ENCODE results near the gene ENTPD1. TPM values are rescaled to one million over a fixed set of nuclear protein-coding genes. Genes with fewer than 3 reads are reported as not detected.
"Not testable (repeated sequence)": the region's sequence is repeated elsewhere in the genome, so short reads cannot be mapped to it uniquely, and the experiment has no call there.

Gene ENTPD1
- 1 to 10 TPM; 1.6 to 1.9 TPM for total RNA-seq
- polyA plus RNA-seq: 1 to 10 TPM; 1.2 to 1.6 TPM

- Histone ChIP-seq H3K9me3 (ENCODE audit: control insufficient read depth in 1 of 2, low read length in 2 of 2) (no peaks in the 10 kb centered on the region), H3K4me3 (ENCODE audit: low read length in 2 of 2) (no peak within 1 kb of the TSS), H3K27ac (ENCODE audit: low read depth, low read length) (no peak within 1 kb of the TSS), H3K27me3 (ENCODE audit: insufficient read depth, low read length) (no peaks in the 10 kb centered on the region), H3K36me3 (ENCODE audit: insufficient read depth, low read length) (no peaks in the 10 kb centered on the region), H3K4me1 (ENCODE audit: insufficient read depth, low read length) (peaks cover 2% of the 10 kb centered on the region)
- POLR2A ChIA-PET (ENCODE audit: partially characterized antibody): no interaction called here
- Mint-ChIP-seq H3K36me3 (peaks cover 0 to 5% of the 10 kb centered on the region in 2 donors), H3K4me1 (peaks cover 2 to 22% (median 8%) of the 10 kb centered on the region in 4 donors), H3K4me3 (peak within 1 kb of the TSS in 5 of 8 donors; percentile 37 to 71 (median 49)), H3K27me3 (peaks cover 1 to 18% of the 10 kb centered on the region in 2 donors), H3K9me3 (peaks cover 0 to 2% (median 0%) of the 10 kb centered on the region in 8 donors), H3K27ac (peak within 1 kb of the TSS in 3 of 7 donors; percentile 8 to 62 (median 57))
- intact Hi-C loops (cut with micrococcal nuclease): loop anchor here (5.0 kb wide), 1 partner anchor 86 kb away; no protein-coding TSS in a partner anchor
- CTCF ChIA-PET (ENCODE audit: partially characterized antibody): interaction anchor here (1.5 kb wide), 1 partner anchor 85 kb away, joined by 3 read pairs; no protein-coding TSS in a partner anchor
- DNase-seq: no peak
These were observed at the start of gene ENTPD1 for GRCh38 chr10:95756041-95756761. Gene ENTPD1 (plus strand): TSS chr10:95756163. CDS start chr10:95756240, 77 bp downstream.

- no peak overlapping the region for H3K4me3 ChIP-seq (ENCODE audit: low read length in 2 of 2)
- no peaks in the 10 kb centered on the region for H3K36me3 ChIP-seq (ENCODE audit: insufficient read depth, low read length)
- H3K4me1 ChIP-seq (ENCODE audit: insufficient read depth, low read length): no peaks in the 10 kb centered on the region
- Mint-ChIP-seq H3K4me1 (no peaks in the 10 kb centered on the region), H3K27ac (no peak overlapping the region), H3K4me3 (no peak overlapping the region), H3K27me3 (no peaks in the 10 kb centered on the region), H3K36me3 (no peaks in the 10 kb centered on the region), H3K9me3 (no peaks in the 10 kb centered on the region)
- no peak overlapping the region for H3K27ac ChIP-seq (ENCODE audit: low read depth, low read length)
- POLR2A ChIA-PET (ENCODE audit: partially characterized antibody): no interaction called here
- intact Hi-C loops (cut with micrococcal nuclease): no loop called here
- no peaks in the 10 kb centered on the region for H3K27me3 ChIP-seq (ENCODE audit: insufficient read depth, low read length)
- no peaks in the 10 kb centered on the region for H3K9me3 ChIP-seq (ENCODE audit: control insufficient read depth in 1 of 2, low read length in 2 of 2)
- no peak for DNase-seq
- CTCF ChIA-PET (ENCODE audit: partially characterized antibody): no interaction called here
These were observed 49.4 kb upstream of the ENTPD1 start for GRCh38 chr10:95706573-95706972.

- H3K27ac ChIP-seq (ENCODE audit: low read depth, low read length): no peak overlapping the region
- intact Hi-C loops (cut with micrococcal nuclease): no loop called here
- H3K27me3 Mint-ChIP-seq: no peaks in the 10 kb centered on the region
- H3K36me3 ChIP-seq (ENCODE audit: insufficient read depth, low read length): no peaks in the 10 kb centered on the region
- H3K9me3 Mint-ChIP-seq: no peaks in the 10 kb centered on the region
- no peak overlapping the region for H3K27ac Mint-ChIP-seq
- POLR2A ChIA-PET (ENCODE audit: partially characterized antibody): interaction anchor here (1.0 kb wide), 1 partner anchor 13 kb away, joined by 3 read pairs; the partner anchor contains the start of gene TCTN3
- no peak for DNase-seq
- CTCF ChIA-PET (ENCODE audit: partially characterized antibody): interaction anchor here (1.8 kb wide), 1 partner anchor 13 kb away, joined by 9 read pairs; the partner anchor contains the start of gene TCTN3
- H3K4me1 Mint-ChIP-seq: no peaks in the 10 kb centered on the region
- no peaks in the 10 kb centered on the region for H3K27me3 ChIP-seq (ENCODE audit: insufficient read depth, low read length)
- H3K36me3 Mint-ChIP-seq: no peaks in the 10 kb centered on the region
- H3K4me3 Mint-ChIP-seq: no peak overlapping the region
- H3K4me3 ChIP-seq (ENCODE audit: low read length in 2 of 2): no peak overlapping the region
- no peaks in the 10 kb centered on the region for H3K9me3 ChIP-seq (ENCODE audit: control insufficient read depth in 1 of 2, low read length in 2 of 2)
- no peaks in the 10 kb centered on the region for H3K4me1 ChIP-seq (ENCODE audit: insufficient read depth, low read length)
These were observed 49.0 kb upstream of the ENTPD1 start for GRCh38 chr10:95706990-95707389.

GRCh38 chr10:95711492-95711891 is 44.5 kb upstream of the ENTPD1 start:
- Mint-ChIP-seq H3K9me3 (no peaks in the 10 kb centered on the region), H3K36me3 (no peaks in the 10 kb centered on the region), H3K4me3 (no peak overlapping the region), H3K27ac (no peak overlapping the region), H3K4me1 (no peaks in the 10 kb centered on the region), H3K27me3 (no peaks in the 10 kb centered on the region)
- no peaks in the 10 kb centered on the region for H3K27me3 ChIP-seq (ENCODE audit: insufficient read depth, low read length)
- no peaks in the 10 kb centered on the region for H3K9me3 ChIP-seq (ENCODE audit: control insufficient read depth in 1 of 2, low read length in 2 of 2)
- H3K27ac ChIP-seq (ENCODE audit: low read depth, low read length): no peak overlapping the region
- no peaks in the 10 kb centered on the region for H3K4me1 ChIP-seq (ENCODE audit: insufficient read depth, low read length)
- DNase-seq: no peak
- intact Hi-C loops (cut with micrococcal nuclease): no loop called here
- ChIA-PET POLR2A (ENCODE audit: partially characterized antibody) (no interaction called here), CTCF (ENCODE audit: partially characterized antibody) (no interaction called here)
- H3K36me3 ChIP-seq (ENCODE audit: insufficient read depth, low read length): no peaks in the 10 kb centered on the region
- H3K4me3 ChIP-seq (ENCODE audit: low read length in 2 of 2): no peak overlapping the region

- no peaks in the 10 kb centered on the region for H3K27me3 ChIP-seq (ENCODE audit: insufficient read depth, low read length)
- intact Hi-C loops (cut with micrococcal nuclease): no loop called here
- H3K27ac ChIP-seq (ENCODE audit: low read depth, low read length): no peak overlapping the region
- H3K27ac Mint-ChIP-seq: no peak overlapping the region
- no peaks in the 10 kb centered on the region for H3K9me3 Mint-ChIP-seq
- H3K4me3 ChIP-seq (ENCODE audit: low read length in 2 of 2): no peak overlapping the region
- H3K9me3 ChIP-seq (ENCODE audit: control insufficient read depth in 1 of 2, low read length in 2 of 2): no peaks in the 10 kb centered on the region
- H3K4me1 Mint-ChIP-seq: no peaks in the 10 kb centered on the region
- ChIA-PET CTCF (ENCODE audit: partially characterized antibody) (interaction anchor here (1.2 kb wide), 1 partner anchor 23 kb away, joined by 4 read pairs; the partner anchor contains the start of gene TCTN3), POLR2A (ENCODE audit: partially characterized antibody) (no interaction called here)
- no peak overlapping the region for H3K4me3 Mint-ChIP-seq
- no peaks in the 10 kb centered on the region for H3K4me1 ChIP-seq (ENCODE audit: insufficient read depth, low read length)
- no peaks in the 10 kb centered on the region for H3K36me3 ChIP-seq (ENCODE audit: insufficient read depth, low read length)
- H3K27me3 Mint-ChIP-seq: peaks cover 0 to 3% of the 10 kb centered on the region in 2 donors
- H3K36me3 Mint-ChIP-seq: no peaks in the 10 kb centered on the region
- no peak for DNase-seq
These were observed 39.5 kb upstream of the ENTPD1 start for GRCh38 chr10:95716466-95716865.

GRCh38 chr10:95716866-95717265 is 39.1 kb upstream of the ENTPD1 start:
- no peaks in the 10 kb centered on the region for H3K4me1 Mint-ChIP-seq
- Histone ChIP-seq H3K4me3 (ENCODE audit: low read length in 2 of 2) (no peak overlapping the region), H3K36me3 (ENCODE audit: insufficient read depth, low read length) (no peaks in the 10 kb centered on the region), H3K27ac (ENCODE audit: low read depth, low read length) (no peak overlapping the region), H3K4me1 (ENCODE audit: insufficient read depth, low read length) (no peaks in the 10 kb centered on the region), H3K27me3 (ENCODE audit: insufficient read depth, low read length) (no peaks in the 10 kb centered on the region), H3K9me3 (ENCODE audit: control insufficient read depth in 1 of 2, low read length in 2 of 2) (no peaks in the 10 kb centered on the region)
- H3K27ac Mint-ChIP-seq: no peak overlapping the region
- DNase-seq: no peak
- H3K4me3 Mint-ChIP-seq: no peak overlapping the region
- CTCF ChIA-PET (ENCODE audit: partially characterized antibody): interaction anchor here (1.2 to 1.4 kb wide), 2 partner anchors 23 to 148 kb away, joined by 3 to 4 read pairs; partner anchors contain the start of gene TCTN3
- POLR2A ChIA-PET (ENCODE audit: partially characterized antibody): no interaction called here
- no peaks in the 10 kb centered on the region for H3K36me3 Mint-ChIP-seq
- peaks cover 0 to 3% of the 10 kb centered on the region in 2 donors for H3K27me3 Mint-ChIP-seq
- peaks cover 0 to 2% (median 0%) of the 10 kb centered on the region in 8 donors for H3K9me3 Mint-ChIP-seq
- intact Hi-C loops (cut with micrococcal nuclease): no loop called here

- H3K27me3 Mint-ChIP-seq; H3K4me1 Mint-ChIP-seq; H3K36me3 ChIP-seq (ENCODE audit: insufficient read depth, low read length); H3K27ac Mint-ChIP-seq; H3K27me3 ChIP-seq (ENCODE audit: insufficient read depth, low read length); H3K9me3 ChIP-seq (ENCODE audit: control insufficient read depth in 1 of 2, low read length in 2 of 2); CTCF ChIA-PET (ENCODE audit: partially characterized antibody); intact Hi-C loops (cut with micrococcal nuclease); POLR2A ChIA-PET (ENCODE audit: partially characterized antibody); H3K36me3 Mint-ChIP-seq; DNase-seq; H3K27ac ChIP-seq (ENCODE audit: low read depth, low read length); H3K4me1 ChIP-seq (ENCODE audit: insufficient read depth, low read length); H3K4me3 Mint-ChIP-seq; H3K4me3 ChIP-seq (ENCODE audit: low read length in 2 of 2): not testable (repeated sequence)
- peaks cover 0 to 15% (median 2%) of the 10 kb centered on the region in 8 donors for H3K9me3 Mint-ChIP-seq
These were observed 35.2 kb upstream of the ENTPD1 start for GRCh38 chr10:95720745-95721144.

Measured in CD4-positive, alpha-beta memory T cell (primary cell).